Progenitor cell of endocrine pancreas (in vitro differentiated cells): Measurements from ENCODE around the gene ADAM23. TPM values are rescaled to one million over a fixed set of nuclear protein-coding genes. Genes with fewer than 3 reads are reported as not detected.
A peak's percentile ranks its signal among the peaks of the same experiment; 100 is the strongest.

ENCODE experiments used
- DNase-seq: peaks from one replicate; pipeline ENCODE4 v3.0.0; 2021; ENCODE audit warnings: low spot score; ENCODE audit not compliant: unreplicated experiment
- H3K27ac Mint-ChIP-seq: 2 replicates; pipeline ENCODE4 v1.8.0; 2021; ENCODE audit warnings: mild to moderate bottlenecking, moderate library complexity, mixed read lengths
- H3K27me3 Mint-ChIP-seq: 2 replicates; pipeline ENCODE4 v1.8.0; 2021; ENCODE audit warnings: mixed read lengths
- H3K36me3 Mint-ChIP-seq: 2 replicates; pipeline ENCODE4 v1.8.0; 2022; ENCODE audit warnings: mixed read lengths; ENCODE audit not compliant: insufficient read depth
- H3K4me1 Mint-ChIP-seq: 2 replicates; pipeline ENCODE4 v1.8.0; 2021; ENCODE audit warnings: low read depth, mixed read lengths
- H3K4me3 Mint-ChIP-seq: 2 replicates; pipeline ENCODE4 v1.8.0; 2021; ENCODE audit warnings: low read depth, mild to moderate bottlenecking, moderate library complexity, mixed read lengths
- H3K9me3 Mint-ChIP-seq: 2 replicates; pipeline ENCODE4 v1.8.0; 2021; ENCODE audit warnings: low read depth, mixed read lengths
- total RNA-seq: library from RNA; stranded (reverse); gene quantifications from 2 replicates; pipeline ENCODE4 v1.2.1, GENCODE V29; 2021
- TF ChIP-seq, protein P1 (sequence below): fragments of 200-600 bp; sonication (generic); IDR thresholded peaks from one replicate; pipeline ENCODE4 v1.5.0; 2021; ENCODE audit warnings: antibody characterized with exemption, mild to moderate bottlenecking; ENCODE audit not compliant: unreplicated experiment

The ADAM23 gene
- total RNA-seq, 1 donor from 2014 or later: 16.0 TPM

- no peaks in the 10 kb centered on the region for H3K27me3 Mint-ChIP-seq
- no peaks in the 10 kb centered on the region for H3K9me3 Mint-ChIP-seq
- TF ChIP-seq, protein P1, sequence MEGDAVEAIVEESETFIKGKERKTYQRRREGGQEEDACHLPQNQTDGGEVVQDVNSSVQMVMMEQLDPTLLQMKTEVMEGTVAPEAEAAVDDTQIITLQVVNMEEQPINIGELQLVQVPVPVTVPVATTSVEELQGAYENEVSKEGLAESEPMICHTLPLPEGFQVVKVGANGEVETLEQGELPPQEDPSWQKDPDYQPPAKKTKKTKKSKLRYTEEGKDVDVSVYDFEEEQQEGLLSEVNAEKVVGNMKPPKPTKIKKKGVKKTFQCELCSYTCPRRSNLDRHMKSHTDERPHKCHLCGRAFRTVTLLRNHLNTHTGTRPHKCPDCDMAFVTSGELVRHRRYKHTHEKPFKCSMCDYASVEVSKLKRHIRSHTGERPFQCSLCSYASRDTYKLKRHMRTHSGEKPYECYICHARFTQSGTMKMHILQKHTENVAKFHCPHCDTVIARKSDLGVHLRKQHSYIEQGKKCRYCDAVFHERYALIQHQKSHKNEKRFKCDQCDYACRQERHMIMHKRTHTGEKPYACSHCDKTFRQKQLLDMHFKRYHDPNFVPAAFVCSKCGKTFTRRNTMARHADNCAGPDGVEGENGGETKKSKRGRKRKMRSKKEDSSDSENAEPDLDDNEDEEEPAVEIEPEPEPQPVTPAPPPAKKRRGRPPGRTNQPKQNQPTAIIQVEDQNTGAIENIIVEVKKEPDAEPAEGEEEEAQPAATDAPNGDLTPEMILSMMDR: peak; percentile 70
- no peak overlapping the region for H3K27ac Mint-ChIP-seq
- H3K4me1 Mint-ChIP-seq: no peaks in the 10 kb centered on the region
- DNase-seq: no peak
- H3K36me3 Mint-ChIP-seq: no peaks in the 10 kb centered on the region
- H3K4me3 Mint-ChIP-seq: no peak overlapping the region
These were observed 113.1 kb downstream of the ADAM23 start for GRCh38 chr2:206556357-206556949.

- DNase-seq: no peak
- TF ChIP-seq, protein P1: no peak
- Mint-ChIP-seq H3K4me1 (no peaks in the 10 kb centered on the region), H3K4me3 (no peak overlapping the region), H3K27me3 (no peaks in the 10 kb centered on the region), H3K27ac (no peak overlapping the region), H3K36me3 (no peaks in the 10 kb centered on the region), H3K9me3 (no peaks in the 10 kb centered on the region)
These were observed 114.0 kb downstream of the ADAM23 start for GRCh38 chr2:206557321-206557720.

GRCh38 chr2:206558492-206558891, 115.2 kb downstream of the ADAM23 start:
- Mint-ChIP-seq H3K4me1 (peaks cover 2% of the 10 kb centered on the region), H3K27me3 (no peaks in the 10 kb centered on the region), H3K9me3 (no peaks in the 10 kb centered on the region), H3K36me3 (no peaks in the 10 kb centered on the region), H3K4me3 (no peak overlapping the region), H3K27ac (no peak overlapping the region)
- TF ChIP-seq, protein P1: no peak
- no peak for DNase-seq

DNA sequence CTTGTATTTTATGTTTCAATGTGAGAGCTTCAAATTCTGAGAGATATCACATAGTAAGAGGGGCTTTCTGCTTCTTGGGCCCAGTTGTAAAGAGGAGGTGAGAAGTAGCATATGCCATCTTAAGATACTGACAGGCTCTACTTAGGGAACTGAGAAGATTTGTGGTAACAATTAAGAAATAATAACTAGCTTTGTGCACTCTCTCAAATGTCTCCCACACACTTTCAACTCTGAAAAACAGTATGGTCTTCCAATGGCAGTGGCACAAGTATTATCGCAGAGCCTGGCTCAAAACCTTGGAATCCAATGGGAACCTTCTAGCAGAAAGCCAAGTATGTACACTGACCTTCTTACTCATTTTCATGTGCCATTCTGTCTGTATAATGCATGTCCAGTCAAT, 118.6 kb downstream of the ADAM23 start:
- DNase-seq: no peak
- no peaks in the 10 kb centered on the region for H3K36me3 Mint-ChIP-seq
- H3K4me1 Mint-ChIP-seq: peaks cover 6% of the 10 kb centered on the region
- no peak overlapping the region for H3K4me3 Mint-ChIP-seq
- no peaks in the 10 kb centered on the region for H3K27me3 Mint-ChIP-seq
- no peak overlapping the region for H3K27ac Mint-ChIP-seq
- H3K9me3 Mint-ChIP-seq: no peaks in the 10 kb centered on the region
- TF ChIP-seq, protein P1: no peak

DNA sequence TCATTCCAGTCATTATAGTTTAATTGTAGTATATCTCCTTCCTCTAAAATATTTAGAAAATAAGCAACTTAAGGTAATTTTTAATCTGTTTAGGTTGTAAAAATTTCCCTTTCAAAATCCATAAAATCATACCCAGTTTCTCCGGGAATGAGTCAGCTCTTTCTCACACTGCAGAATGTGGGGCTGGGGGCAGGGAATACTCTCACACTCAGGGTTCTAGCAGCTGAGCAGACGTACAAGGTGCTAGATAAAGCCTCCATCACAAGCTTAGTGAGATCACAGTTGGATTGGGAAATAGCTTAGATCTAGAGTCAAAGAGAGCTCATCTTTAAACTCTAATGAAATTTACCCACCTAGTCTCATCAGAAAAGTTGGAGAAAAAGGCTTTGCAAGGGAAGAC, 119.0 kb downstream of the ADAM23 start:
- DNase-seq: no peak
- Mint-ChIP-seq H3K4me1 (peaks cover 6% of the 10 kb centered on the region), H3K9me3 (no peaks in the 10 kb centered on the region), H3K27ac (no peak overlapping the region), H3K27me3 (no peaks in the 10 kb centered on the region), H3K36me3 (no peaks in the 10 kb centered on the region), H3K4me3 (no peak overlapping the region)
- TF ChIP-seq, protein P1: no peak
